HepG2 (cell line): ENCODE results near the gene ENDOU. TPM values are rescaled to one million over a fixed set of nuclear protein-coding genes. Genes with fewer than 3 reads are reported as not detected.

Experiments
- ATAC-seq: fragments of 200-7000 bp; cut with Tn5 transposase; 3 replicates; pipeline ENCODE4 v1.9.1; 2020; ENCODE audit warnings: mild to moderate bottlenecking, moderate library complexity
- BruUV-seq: library from RNA; stranded (reverse); fragments of 400-500 nt; replicated peaks from 2 replicates; lab custom pipeline; 2021; lab: Mats Ljungman, UMichigan
- CTCF ChIA-PET: fragments of 300-600 bp; formaldehyde crosslinking; extraction: SDS; loops from one replicate; lab custom pipeline; 2021; ENCODE audit warnings: low total read pairs, inconsistent platforms, low intra/inter-chr PET ratio; lab: Yijun Ruan, JAX
- POLR2A ChIA-PET: fragments of 350-600 bp; sonication (Branson Sonifier 250); formaldehyde crosslinking; loops from one replicate; lab custom pipeline; 2020; ENCODE audit warnings: antibody characterized with exemption, inconsistent platforms; lab: Yijun Ruan, JAX
- DNase-seq: peaks from one replicate; pipeline ENCODE4 v3.0.0-alpha.2; 2015; ENCODE audit warnings: low spot score
- FAIRE-seq: peaks from 3 replicates; lab custom pipeline; 2011; peaks lifted over from hg19 to GRCh38; lab: Jason Lieb, UNC
- H2AFZ ChIP-seq: one replicate; pipeline ENCODE4 v1.6.1; 2011; ENCODE audit warnings: low read length, inconsistent platforms
- H3K27ac ChIP-seq: fragments of 300-600 bp; 3 replicates; pipeline ENCODE4 v1.8.0; 2011; ENCODE audit warnings: mixed run types, mild to moderate bottlenecking, mixed read lengths, low read length, inconsistent platforms; ENCODE audit not compliant: insufficient read depth; ENCODE audit errors: extremely low read length
- H3K27me3 ChIP-seq, 2 experiments: fragments of 200-600 bp in 1 of 2; 2 replicates in 1 of 2; 3 replicates in 1 of 2; pipeline versions ENCODE4 v1.6.0 to v1.8.0; 2011; ENCODE audit warnings: low read length in 2 of 2, mild to moderate bottlenecking in 2 of 2, moderate library complexity in 2 of 2, inconsistent platforms in 1 of 2; ENCODE audit not compliant: insufficient read depth in 2 of 2, control insufficient read depth in 1 of 2
- H3K36me3 ChIP-seq, 2 experiments: fragments of 200-600 bp in 1 of 2; replicated peaks in 1 of 2; 2 replicates in 1 of 2; 3 replicates in 1 of 2; pipeline versions ENCODE4 v1.5.1 to v1.8.0; 2011; ENCODE audit warnings: low read length in 2 of 2, inconsistent platforms in 1 of 2; ENCODE audit not compliant: insufficient read depth in 2 of 2, control insufficient read depth in 1 of 2
- H3K4me1 ChIP-seq: 2 replicates; pipeline ENCODE4 v1.5.1; 2012; ENCODE audit warnings: low read length, inconsistent platforms; ENCODE audit not compliant: insufficient read depth
- H3K4me2 ChIP-seq: 2 replicates; pipeline ENCODE4 v1.6.0; 2011; ENCODE audit warnings: low read depth, low read length, inconsistent platforms
- H3K4me3 ChIP-seq, 3 experiments: fragments of 200-600 bp in 1 of 3; sonication (generic), shearing (Covaris generic) in 1 of 3; replicated peaks in 1 of 3; 2 replicates each; pipeline ENCODE4 v1.5.1; 2011 to 2016; ENCODE audit warnings: low read length in 3 of 3, inconsistent platforms in 2 of 3, low read depth in 2 of 3, mild to moderate bottlenecking in 2 of 3, control low read depth in 1 of 3, mixed read lengths in 1 of 3; ENCODE audit not compliant: insufficient read depth in 1 of 3
- H3K79me2 ChIP-seq: one replicate; pipeline ENCODE4 v1.6.1; 2011; ENCODE audit warnings: low read length, inconsistent platforms; ENCODE audit not compliant: insufficient read depth
- H3K9ac ChIP-seq: 2 replicates; pipeline ENCODE4 v1.6.0; 2011; ENCODE audit warnings: mild to moderate bottlenecking, low read depth, low read length, inconsistent platforms; ENCODE audit not compliant: insufficient read depth
- H3K9me3 ChIP-seq: 2 replicates; pipeline ENCODE4 v1.5.1; 2012; ENCODE audit warnings: mild to moderate bottlenecking, low read length
- H4K20me1 ChIP-seq: 2 replicates; pipeline ENCODE4 v1.6.0; 2011; ENCODE audit warnings: inconsistent platforms, mild to moderate bottlenecking, low read length, moderate library complexity; ENCODE audit not compliant: insufficient read depth
- BCLAF1 ChIP-seq: fragments of 450-650 bp; IDR thresholded peaks from 2 replicates; pipeline ENCODE4 v1.6.1; 2017; ENCODE audit warnings: mild to moderate bottlenecking
- CEBPB ChIP-seq: IDR thresholded peaks from 2 replicates; pipeline ENCODE4 v1.6.1; 2011; ENCODE audit warnings: low read depth, low read length, improper control_type of control experiment, borderline replicate concordance
- TSC22D2 ChIP-seq: sonication (generic); formaldehyde crosslinking; IDR thresholded peaks from 2 replicates; pipeline ENCODE4 v1.5.1; 2020; ENCODE audit warnings: missing genetic modification reagents, mild to moderate bottlenecking, borderline replicate concordance
- ZFAT ChIP-seq: sonication (generic); formaldehyde crosslinking; conservative IDR thresholded peaks from 2 replicates; pipeline ENCODE4 v1.8.1; 2023; ENCODE audit warnings: missing genetic modification reagents, inconsistent platforms
- ZNF639 ChIP-seq: conservative IDR thresholded peaks from 2 replicates; pipeline ENCODE4 v1.6.1; 2018; ENCODE audit warnings: missing genetic modification reagents
- WGBS: methylation state at CpG from one replicate; pipeline ENCODE4 v1.1.6; 2017; ENCODE audit warnings: low lambda C conversion rate; 5-methylcytosine and 5-hydroxymethylcytosine counted together
- in situ Hi-C: cut with HindIII; loops from 2 replicates; pipeline ENCODE4 v1.10.0; 2017; ENCODE audit warnings: low pct_unique_long_range_greater_than_20kb; ENCODE audit not compliant: extremely low pct_ligation_motif_present
- intact Hi-C: fragments of 100-400 bp; cut with micrococcal nuclease; formaldehyde crosslinking; loops from one replicate; pipeline ENCODE4 v1.10.0; 2022; ENCODE audit not compliant: unreplicated experiment
- polyA plus RNA-seq, 8 experiments: library from polyadenylated mRNA; depleted of rRNA in 3 of 8; stranded (reverse) in 7 of 8; unstranded in 1 of 8; fragments of >200 nt; fragmentation: Illumina TruSeq in 4 of 8; extraction: Trizol in 4 of 8; gene quantifications; 2 replicates each; pipeline versions ENCODE4 v1.2.1 to v1.2.3, GENCODE V29; 2011 to 2016; ENCODE audit warnings: low read depth in 4 of 8, missing spikeins in 1 of 8, mixed read lengths in 1 of 8; ENCODE audit not compliant: insufficient read depth in 1 of 8
- total RNA-seq, 5 experiments: library from RNA; depleted of rRNA; stranded (reverse); fragments of >200 nt; fragmentation: Illumina TruSeq; extraction: Trizol; gene quantifications; 2 replicates each; pipeline ENCODE4 v1.2.3, GENCODE V29; 2016; ENCODE audit warnings: low read depth in 1 of 5

ENDOU gene
- total and polyA plus RNA-seq, 2 of the 13 experiments (the other 11 are each of a cell fraction or from before 2014, with no cell fraction given): not detected

- ATAC-seq (no peak), DNase-seq (no peak), FAIRE-seq (no peak)
- in situ Hi-C loops (no loop called here), intact Hi-C loops (no loop called here)
- Histone ChIP-seq H3K4me3 (no peak overlapping the region), H3K27ac (no peak overlapping the region), H4K20me1 (no peaks in the 10 kb centered on the region), H3K9ac (no peak overlapping the region), H3K4me1 (peaks cover 22% of the 10 kb centered on the region), H3K4me2 (no peak overlapping the region), H3K79me2 (peaks cover 18% of the 10 kb centered on the region), H3K27me3 (no peaks in the 10 kb centered on the region; a peak in 1 of 5 replicates), H2AFZ (no peak overlapping the region), H3K36me3 (peaks cover 3 to 22% of the 10 kb centered on the region in 2 experiments; a peak in 4 of 5 replicates), H3K9me3 (no peaks in the 10 kb centered on the region)
- BruUV-seq: no TSS peak
- TF ChIP-seq TSC22D2 (CRISPR knock-in tag): no peak
- TF ChIP-seq ZNF639 (CRISPR knock-in tag): no peak
- TF ChIP-seq ZFAT (CRISPR knock-in tag): no peak
- TF ChIP-seq BCLAF1: no peak
- peak; percentile 42; the same call in 1 of the 2 replicates for TF ChIP-seq CEBPB
- ChIA-PET POLR2A (no interaction called here), CTCF (no interaction called here)
- WGBS: 98% methylated on average over 2 of the region's 2 CpGs
These were observed 25.0 kb downstream of the ENDOU start for GRCh38 chr12:47700263-47700662.
